ENCODE data around the gene BACE2. TPM values are rescaled to one million over a fixed set of nuclear protein-coding genes. Genes with fewer than 3 reads are reported as not detected.

BACE2 gene
- total and polyA plus RNA-seq, 2 of the 13 experiments (the other 11 are each of a cell fraction or from before 2014, with no cell fraction given): 0.07 to 0.11 TPM

DNA sequence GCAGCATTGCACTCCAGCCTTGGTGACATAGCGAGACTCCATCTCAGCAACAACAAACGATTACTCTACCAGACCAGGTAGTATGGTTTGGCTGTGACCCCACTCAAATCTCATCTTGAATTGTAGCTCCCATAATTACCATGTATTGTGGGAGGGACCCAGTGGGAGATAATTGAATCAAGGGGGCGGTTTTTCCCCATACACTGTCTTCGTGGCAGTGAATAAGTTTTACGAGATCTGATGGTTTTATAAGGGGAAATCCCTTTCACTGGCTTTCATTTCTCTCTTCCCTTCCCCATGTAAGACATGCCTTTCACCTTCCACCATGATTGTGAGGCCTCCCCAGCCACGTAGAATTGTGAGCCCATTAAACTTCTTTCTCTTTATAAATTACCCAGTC lies 66.0 kb downstream of the BACE2 start:
- DNase-seq (ENCODE audit: low spot score) (no peak), FAIRE-seq (no peak), ATAC-seq (no peak)
- intact Hi-C loops (cut with micrococcal nuclease; ENCODE audit: unreplicated experiment): no loop called here
- Histone ChIP-seq H3K9me3 (ENCODE audit: low read length) (no peaks in the 10 kb centered on the region), H3K36me3 (replicated peaks in 1 of 2; ENCODE audit: control insufficient read depth in 1 of 2, insufficient read depth in 2 of 2, low read length in 2 of 2) (no peaks in the 10 kb centered on the region), H4K20me1 (ENCODE audit: insufficient read depth, low read length) (no peaks in the 10 kb centered on the region), H3K9ac (ENCODE audit: insufficient read depth, low read depth, low read length) (no peak overlapping the region), H3K79me2 (ENCODE audit: insufficient read depth, low read length) (no peaks in the 10 kb centered on the region), H3K4me3 (replicated peaks in 1 of 3; ENCODE audit: insufficient read depth in 1 of 3, low read depth in 2 of 3, low read length in 3 of 3) (no peak overlapping the region), H3K27me3 (ENCODE audit: control insufficient read depth in 1 of 2, insufficient read depth in 2 of 2, low read length in 2 of 2) (peaks cover 0 to 6% of the 10 kb centered on the region in 2 experiments; a peak in 1 of 5 replicates), H3K4me1 (ENCODE audit: insufficient read depth, low read length) (no peaks in the 10 kb centered on the region), H3K27ac (ENCODE audit: extremely low read length, insufficient read depth, low read length) (no peak overlapping the region), H2AFZ (ENCODE audit: low read length) (no peak overlapping the region), H3K4me2 (ENCODE audit: low read depth, low read length) (no peak overlapping the region)
- ChIA-PET CTCF (ENCODE audit: low intra/inter-chr PET ratio, low total read pairs) (no interaction called here), POLR2A (no interaction called here)
- in situ Hi-C loops (cut with HindIII; ENCODE audit: extremely low pct_ligation_motif_present, low pct_unique_long_range_greater_than_20kb): no loop called here
- WGBS (ENCODE audit: low lambda C conversion rate): 25% methylated on average over 6 of the region's 6 CpGs
- TF ChIP-seq FIP1L1 (IDR thresholded peaks at IDR 0.05; ENCODE audit: borderline replicate concordance, insufficient read depth, low read depth, low read length) (no peak), ZNF776 (CRISPR knock-in tag; IDR thresholded peaks at IDR 0.05) (no peak), XRCC5 (optimal IDR thresholded peaks at IDR 0.05; ENCODE audit: low read length) (no peak), POGZ (CRISPR knock-in tag; IDR thresholded peaks at IDR 0.05) (no peak)
- TF ChIP-seq, protein P1, sequence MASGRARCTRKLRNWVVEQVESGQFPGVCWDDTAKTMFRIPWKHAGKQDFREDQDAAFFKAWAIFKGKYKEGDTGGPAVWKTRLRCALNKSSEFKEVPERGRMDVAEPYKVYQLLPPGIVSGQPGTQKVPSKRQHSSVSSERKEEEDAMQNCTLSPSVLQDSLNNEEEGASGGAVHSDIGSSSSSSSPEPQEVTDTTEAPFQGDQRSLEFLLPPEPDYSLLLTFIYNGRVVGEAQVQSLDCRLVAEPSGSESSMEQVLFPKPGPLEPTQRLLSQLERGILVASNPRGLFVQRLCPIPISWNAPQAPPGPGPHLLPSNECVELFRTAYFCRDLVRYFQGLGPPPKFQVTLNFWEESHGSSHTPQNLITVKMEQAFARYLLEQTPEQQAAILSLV (CRISPR knock-in tag; IDR thresholded peaks at IDR 0.05; ENCODE audit: borderline replicate concordance): no peak
- TF ChIP-seq, protein P2, sequence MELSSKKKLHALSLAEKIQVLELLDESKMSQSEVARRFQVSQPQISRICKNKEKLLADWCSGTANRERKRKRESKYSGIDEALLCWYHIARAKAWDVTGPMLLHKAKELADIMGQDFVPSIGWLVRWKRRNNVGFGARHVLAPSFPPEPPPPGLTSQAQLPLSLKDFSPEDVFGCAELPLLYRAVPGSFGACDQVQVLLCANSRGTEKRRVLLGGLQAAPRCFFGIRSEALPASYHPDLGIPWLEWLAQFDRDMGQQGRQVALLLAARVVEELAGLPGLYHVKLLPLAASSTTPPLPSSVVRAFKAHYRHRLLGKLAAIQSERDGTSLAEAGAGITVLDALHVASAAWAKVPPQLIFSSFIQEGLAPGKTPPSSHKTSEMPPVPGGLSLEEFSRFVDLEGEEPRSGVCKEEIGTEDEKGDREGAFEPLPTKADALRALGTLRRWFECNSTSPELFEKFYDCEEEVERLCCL (CRISPR knock-in tag; IDR thresholded peaks at IDR 0.05; ENCODE audit: borderline replicate concordance): no peak
- TF ChIP-seq, protein P3, sequence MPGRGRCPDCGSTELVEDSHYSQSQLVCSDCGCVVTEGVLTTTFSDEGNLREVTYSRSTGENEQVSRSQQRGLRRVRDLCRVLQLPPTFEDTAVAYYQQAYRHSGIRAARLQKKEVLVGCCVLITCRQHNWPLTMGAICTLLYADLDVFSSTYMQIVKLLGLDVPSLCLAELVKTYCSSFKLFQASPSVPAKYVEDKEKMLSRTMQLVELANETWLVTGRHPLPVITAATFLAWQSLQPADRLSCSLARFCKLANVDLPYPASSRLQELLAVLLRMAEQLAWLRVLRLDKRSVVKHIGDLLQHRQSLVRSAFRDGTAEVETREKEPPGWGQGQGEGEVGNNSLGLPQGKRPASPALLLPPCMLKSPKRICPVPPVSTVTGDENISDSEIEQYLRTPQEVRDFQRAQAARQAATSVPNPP (CRISPR knock-in tag; IDR thresholded peaks at IDR 0.05): no peak
- TF ChIP-seq, protein P4, sequence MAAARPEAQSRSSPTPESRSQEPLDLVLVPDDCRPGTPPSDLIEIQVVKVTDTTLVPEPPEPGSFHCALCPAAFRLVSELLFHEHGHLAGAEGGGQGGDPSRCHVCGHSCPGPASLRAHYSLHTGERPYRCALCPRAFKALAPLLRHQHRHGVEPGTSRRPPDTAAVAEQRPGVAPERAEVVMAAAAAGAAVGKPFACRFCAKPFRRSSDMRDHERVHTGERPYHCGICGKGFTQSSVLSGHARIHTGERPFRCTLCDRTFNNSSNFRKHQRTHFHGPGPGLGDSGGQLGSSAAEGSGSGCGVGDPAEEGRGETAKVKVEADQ (CRISPR knock-in tag; IDR thresholded peaks at IDR 0.05; ENCODE audit: borderline replicate concordance): no peak
- no TSS peak for BruUV-seq (replicated peaks)
